HepG2 (cell line): ENCODE results near the gene PPP1R12C. TPM values are rescaled to one million over a fixed set of nuclear protein-coding genes. Genes with fewer than 3 reads are reported as not detected.

ENCODE experiments used
- CENPT ChIP-seq: sonication (generic); formaldehyde crosslinking; IDR thresholded peaks from 2 replicates; pipeline ENCODE4 v1.8.0; 2022; ENCODE audit warnings: low read depth, mild to moderate bottlenecking, moderate library complexity, missing genetic modification reagents
- SRSF9 ChIP-seq: fragments of 200-400 bp; formaldehyde crosslinking; IDR thresholded peaks from 2 replicates; pipeline ENCODE4 v1.6.1; 2018; ENCODE audit warnings: borderline replicate concordance, mild to moderate bottlenecking, low read depth, low read length; ENCODE audit not compliant: insufficient read depth, poor library complexity, severe bottlenecking
- ZGPAT ChIP-seq: IDR thresholded peaks from 2 replicates; pipeline ENCODE4 v1.6.1; 2016; ENCODE audit warnings: mild to moderate bottlenecking
- ZHX2 ChIP-seq, 2 experiments: sonication (generic) in 1 of 2; formaldehyde crosslinking in 1 of 2; IDR thresholded peaks; 2 replicates each; pipeline versions ENCODE4 v1.6.1 to v1.9.0; 2014 to 2022; ENCODE audit warnings: antibody characterized with exemption in 1 of 2, borderline replicate concordance in 1 of 2, inconsistent platforms in 1 of 2, low read depth in 1 of 2, missing genetic modification reagents in 1 of 2
- ZNF460 ChIP-seq: sonication (generic); formaldehyde crosslinking; IDR thresholded peaks from 2 replicates; pipeline ENCODE4 v1.5.1; 2020; ENCODE audit warnings: missing genetic modification reagents, mild to moderate bottlenecking, borderline replicate concordance
- ZNF570 ChIP-seq: sonication (generic); formaldehyde crosslinking; IDR thresholded peaks from 2 replicates; pipeline ENCODE4 v1.4.0; 2020; ENCODE audit warnings: mild to moderate bottlenecking, missing genetic modification reagents, borderline replicate concordance
- ZNF646 ChIP-seq: sonication (generic); formaldehyde crosslinking; IDR thresholded peaks from 2 replicates; pipeline ENCODE4 v1.9.0; 2021; ENCODE audit warnings: mild to moderate bottlenecking, missing genetic modification reagents
- polyA plus RNA-seq, 8 experiments: library from polyadenylated mRNA; depleted of rRNA in 3 of 8; stranded (reverse) in 7 of 8; unstranded in 1 of 8; fragments of >200 nt; fragmentation: Illumina TruSeq in 4 of 8; extraction: Trizol in 4 of 8; gene quantifications; 2 replicates each; pipeline versions ENCODE4 v1.2.1 to v1.2.3, GENCODE V29; 2011 to 2016; ENCODE audit warnings: low read depth in 4 of 8, missing spikeins in 1 of 8, mixed read lengths in 1 of 8; ENCODE audit not compliant: insufficient read depth in 1 of 8
- total RNA-seq, 5 experiments: library from RNA; depleted of rRNA; stranded (reverse); fragments of >200 nt; fragmentation: Illumina TruSeq; extraction: Trizol; gene quantifications; 2 replicates each; pipeline ENCODE4 v1.2.3, GENCODE V29; 2016; ENCODE audit warnings: low read depth in 1 of 5
- TF ChIP-seq, protein P1 (sequence below): IDR thresholded peaks from 2 replicates; pipeline ENCODE4 v1.6.1; 2016
- TF ChIP-seq, protein P2 (sequence below): IDR thresholded peaks from 2 replicates; pipeline ENCODE4 v1.6.1; 2016; ENCODE audit warnings: low read depth, control low read depth

The PPP1R12C gene
- total and polyA plus RNA-seq, 2 of the 13 experiments (the other 11 are each of a cell fraction or from before 2014, with no cell fraction given) = 29.7 to 30.3 TPM

DNA sequence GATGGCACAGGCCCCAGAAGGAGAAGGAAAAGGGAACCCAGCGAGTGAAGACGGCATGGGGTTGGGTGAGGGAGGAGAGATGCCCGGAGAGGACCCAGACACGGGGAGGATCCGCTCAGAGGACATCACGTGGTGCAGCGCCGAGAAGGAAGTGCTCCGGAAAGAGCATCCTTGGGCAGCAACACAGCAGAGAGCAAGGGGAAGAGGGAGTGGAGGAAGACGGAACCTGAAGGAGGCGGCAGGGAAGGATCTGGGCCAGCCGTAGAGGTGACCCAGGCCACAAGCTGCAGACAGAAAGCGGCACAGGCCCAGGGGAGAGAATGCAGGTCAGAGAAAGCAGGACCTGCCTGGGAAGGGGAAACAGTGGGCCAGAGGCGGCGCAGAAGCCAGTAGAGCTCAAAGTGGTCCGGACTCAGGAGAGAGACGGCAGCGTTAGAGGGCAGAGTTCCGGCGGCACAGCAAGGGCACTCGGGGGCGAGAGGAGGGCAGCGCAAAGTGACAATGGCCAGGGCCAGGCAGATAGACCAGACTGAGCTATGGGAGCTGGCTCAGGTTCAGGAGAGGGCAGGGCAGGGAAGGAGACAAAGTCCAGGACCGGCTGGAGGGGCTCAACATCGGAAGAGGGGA, 1.1 kb downstream of the PPP1R12C start (continued):
- TF ChIP-seq, protein P1, sequence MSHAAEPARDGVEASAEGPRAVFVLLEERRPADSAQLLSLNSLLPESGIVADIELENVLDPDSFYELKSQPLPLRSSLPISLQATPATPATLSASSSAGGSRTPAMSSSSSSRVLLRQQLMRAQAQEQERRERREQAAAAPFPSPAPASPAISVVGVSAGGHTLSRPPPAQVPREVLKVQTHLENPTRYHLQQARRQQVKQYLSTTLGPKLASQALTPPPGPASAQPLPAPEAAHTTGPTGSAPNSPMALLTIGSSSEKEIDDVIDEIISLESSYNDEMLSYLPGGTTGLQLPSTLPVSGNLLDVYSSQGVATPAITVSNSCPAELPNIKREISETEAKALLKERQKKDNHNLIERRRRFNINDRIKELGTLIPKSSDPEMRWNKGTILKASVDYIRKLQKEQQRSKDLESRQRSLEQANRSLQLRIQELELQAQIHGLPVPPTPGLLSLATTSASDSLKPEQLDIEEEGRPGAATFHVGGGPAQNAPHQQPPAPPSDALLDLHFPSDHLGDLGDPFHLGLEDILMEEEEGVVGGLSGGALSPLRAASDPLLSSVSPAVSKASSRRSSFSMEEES (CRISPR knock-in tag) = no peak
- TF ChIP-seq ZHX2 (IDR thresholded peaks at IDR 0.05; ENCODE audit: low read depth) (no peak), ZHX2 (CRISPR knock-in tag; IDR thresholded peaks at IDR 0.05; ENCODE audit: borderline replicate concordance) (no peak), CENPT (CRISPR knock-in tag) (no peak), ZNF570 (0 out of 2 replicates have a peak, but pooled peaks have one; percentile 69), ZGPAT (no peak), SRSF9 (no peak), ZNF646 (CRISPR knock-in tag) (no peak), ZNF460 (CRISPR knock-in tag) (no peak)
- TF ChIP-seq, protein P2, sequence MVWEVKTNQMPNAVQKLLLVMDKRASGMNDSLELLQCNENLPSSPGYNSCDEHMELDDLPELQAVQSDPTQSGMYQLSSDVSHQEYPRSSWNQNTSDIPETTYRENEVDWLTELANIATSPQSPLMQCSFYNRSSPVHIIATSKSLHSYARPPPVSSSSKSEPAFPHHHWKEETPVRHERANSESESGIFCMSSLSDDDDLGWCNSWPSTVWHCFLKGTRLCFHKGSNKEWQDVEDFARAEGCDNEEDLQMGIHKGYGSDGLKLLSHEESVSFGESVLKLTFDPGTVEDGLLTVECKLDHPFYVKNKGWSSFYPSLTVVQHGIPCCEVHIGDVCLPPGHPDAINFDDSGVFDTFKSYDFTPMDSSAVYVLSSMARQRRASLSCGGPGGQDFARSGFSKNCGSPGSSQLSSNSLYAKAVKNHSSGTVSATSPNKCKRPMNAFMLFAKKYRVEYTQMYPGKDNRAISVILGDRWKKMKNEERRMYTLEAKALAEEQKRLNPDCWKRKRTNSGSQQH (CRISPR knock-in tag) = no peak
